H1 (cell line): ENCODE measurements around the gene TPD52L1. TPM values are rescaled to one million over a fixed set of nuclear protein-coding genes. Genes with fewer than 3 reads are reported as not detected.

Source experiments
- CTCF ChIA-PET: fragments of 300-600 bp; sonication (Branson Sonifier 250); formaldehyde crosslinking; loops from one replicate; lab custom pipeline; 2021; ENCODE audit not compliant: partially characterized antibody; lab: Charles Lee
- POLR2A ChIA-PET: fragments of 300-600 bp; sonication (Branson Sonifier 250); formaldehyde crosslinking; loops from one replicate; lab custom pipeline; 2021; ENCODE audit warnings: inconsistent platforms; ENCODE audit not compliant: partially characterized antibody; lab: Charles Lee
- DNase-seq, 2 experiments: peaks; one replicate each; pipeline versions ENCODE4 v3.0.0 to v3.0.0-alpha.2; 2010 to 2022; ENCODE audit warnings: low spot score in 2 of 2, low read depth in 1 of 2, mixed read lengths in 1 of 2
- FAIRE-seq: peaks from 2 replicates; lab custom pipeline; 2011; peaks lifted over from hg19 to GRCh38; lab: Jason Lieb, UNC
- H2AFZ ChIP-seq: 2 replicates; pipeline ENCODE4 v1.8.1; 2012; ENCODE audit warnings: low read length, inconsistent platforms
- H2AK5ac ChIP-seq: 2 replicates; pipeline ENCODE4 v1.6.1; 2013; ENCODE audit warnings: low read depth, low read length
- H2BK120ac ChIP-seq: replicated peaks from 2 replicates; pipeline ENCODE3; 2013; ENCODE audit warnings: low read depth, low read length, inconsistent platforms
- H2BK12ac ChIP-seq: 2 replicates; pipeline ENCODE4 v1.6.1; 2013; ENCODE audit warnings: low read depth, low read length
- H2BK15ac ChIP-seq: 2 replicates; pipeline ENCODE4 v1.6.1; 2013; ENCODE audit warnings: low read length
- H2BK20ac ChIP-seq: 2 replicates; pipeline ENCODE4 v1.6.1; 2013; ENCODE audit warnings: low read length
- H2BK5ac ChIP-seq: 2 replicates; pipeline ENCODE4 v1.6.1; 2013; ENCODE audit warnings: low read depth, low read length
- H3K14ac ChIP-seq: 2 replicates; pipeline ENCODE4 v1.6.1; 2013; ENCODE audit warnings: inconsistent platforms; ENCODE audit not compliant: insufficient read length
- H3K18ac ChIP-seq: 2 replicates; pipeline ENCODE4 v1.6.1; 2013; ENCODE audit warnings: low read length; ENCODE audit errors: extremely low read depth
- H3K23ac ChIP-seq: 2 replicates; pipeline ENCODE4 v1.6.1; 2013; ENCODE audit warnings: inconsistent platforms; ENCODE audit not compliant: insufficient read length
- H3K23me2 ChIP-seq: 2 replicates; pipeline ENCODE4 v1.6.1; 2013; ENCODE audit warnings: low read depth, low read length
- H3K27ac ChIP-seq: 2 replicates; pipeline ENCODE4 v1.6.1; 2011; ENCODE audit warnings: low read depth, low read length, inconsistent platforms
- H3K27me3 ChIP-seq, 4 experiments: replicated peaks in 1 of 4; 1 replicate in 1 of 4; 2 replicates in 3 of 4; pipeline versions ENCODE4 v1.6.1 to v1.8.1; 2011 to 2013; ENCODE audit warnings: low read length in 3 of 4, mild to moderate bottlenecking in 3 of 4, inconsistent platforms in 2 of 4, mixed read lengths in 2 of 4, moderate library complexity in 1 of 4; ENCODE audit not compliant: control insufficient read depth in 3 of 4, insufficient read depth in 3 of 4; ENCODE audit errors: extremely low read depth in 1 of 4
- H3K36me3 ChIP-seq, 4 experiments: 2 replicates each; pipeline versions ENCODE4 v1.6.1 to v1.8.1; 2011 to 2013; ENCODE audit warnings: mild to moderate bottlenecking in 4 of 4, low read length in 3 of 4, moderate library complexity in 2 of 4, control low read depth in 1 of 4, inconsistent platforms in 1 of 4; ENCODE audit not compliant: insufficient read depth in 4 of 4, control insufficient read depth in 2 of 4
- H3K4ac ChIP-seq: replicated peaks from 2 replicates; pipeline ENCODE3; 2013; ENCODE audit warnings: low read length, low read depth, mixed read lengths, inconsistent platforms; ENCODE audit not compliant: insufficient read length
- H3K4me1 ChIP-seq, 4 experiments: replicated peaks in 1 of 4; 1 replicate in 1 of 4; 2 replicates in 3 of 4; pipeline versions ENCODE4 v1.6.1 to v1.8.1; 2011 to 2013; ENCODE audit warnings: low read length in 3 of 4, inconsistent platforms in 2 of 4, mixed read lengths in 1 of 4; ENCODE audit not compliant: insufficient read depth in 4 of 4, control insufficient read depth in 3 of 4
- H3K4me2 ChIP-seq, 2 experiments: 2 replicates each; pipeline versions ENCODE4 v1.6.1 to v1.8.1; 2011 to 2013; ENCODE audit warnings: low read depth in 2 of 2, low read length in 2 of 2, control low read depth in 1 of 2, inconsistent platforms in 1 of 2, mild to moderate bottlenecking in 1 of 2; ENCODE audit not compliant: insufficient read depth in 1 of 2
- H3K4me3 ChIP-seq, 4 experiments: fragments of 200-600, 300-600 bp in 1 of 4; sonication (generic), shearing (Covaris generic), sonication (Bioruptor Twin) in 1 of 4; 2 replicates each; pipeline versions ENCODE4 v1.5.1 to v1.8.1; 2011 to 2016; ENCODE audit warnings: low read length in 4 of 4, low read depth in 3 of 4, control low read depth in 2 of 4, inconsistent platforms in 2 of 4, mild to moderate bottlenecking in 2 of 4, mixed read lengths in 1 of 4, moderate library complexity in 1 of 4; ENCODE audit not compliant: insufficient read depth in 2 of 4; ENCODE audit errors: extremely low read depth in 1 of 4
- H3K56ac ChIP-seq: replicated peaks from 2 replicates; pipeline ENCODE3; 2013; ENCODE audit warnings: low read depth, mild to moderate bottlenecking, mixed read lengths, low read length, inconsistent platforms; ENCODE audit not compliant: insufficient read length
- H3K79me1 ChIP-seq: 2 replicates; pipeline ENCODE4 v1.6.1; 2013; ENCODE audit warnings: low read depth, low read length, control low read depth
- H3K79me2 ChIP-seq, 2 experiments: 2 replicates each; pipeline versions ENCODE4 v1.6.1 to v1.8.1; 2012 to 2013; ENCODE audit warnings: low read length in 2 of 2, mild to moderate bottlenecking in 2 of 2, inconsistent platforms in 1 of 2; ENCODE audit not compliant: insufficient read depth in 2 of 2, control insufficient read depth in 1 of 2
- H3K9ac ChIP-seq, 4 experiments: replicated peaks in 1 of 4; 1 replicate in 1 of 4; 2 replicates in 3 of 4; pipeline versions ENCODE4 v1.6.1 to v1.8.1; 2011 to 2013; ENCODE audit warnings: low read depth in 3 of 4, low read length in 3 of 4, control low read depth in 2 of 4, mild to moderate bottlenecking in 2 of 4, moderate library complexity in 2 of 4, inconsistent platforms in 1 of 4; ENCODE audit errors: extremely low read depth in 1 of 4
- H3K9me3 ChIP-seq, 2 experiments: 2 replicates each; pipeline versions ENCODE4 v1.6.1 to v1.8.1; 2012 to 2013; ENCODE audit warnings: mild to moderate bottlenecking in 2 of 2, moderate library complexity in 2 of 2, control low read depth in 1 of 2, inconsistent platforms in 1 of 2, low read depth in 1 of 2, low read length in 1 of 2, mixed read lengths in 1 of 2; ENCODE audit not compliant: insufficient read depth in 2 of 2
- H4K20me1 ChIP-seq, 2 experiments: replicated peaks in 1 of 2; 2 replicates each; pipeline versions ENCODE3 to v1.8.1; 2011 to 2013; ENCODE audit warnings: inconsistent platforms in 2 of 2, low read length in 2 of 2, mild to moderate bottlenecking in 1 of 2; ENCODE audit not compliant: insufficient read depth in 2 of 2, control insufficient read depth in 1 of 2
- H4K5ac ChIP-seq: 2 replicates; pipeline ENCODE4 v1.6.1; 2013; ENCODE audit warnings: low read length, low read depth, mixed read lengths, inconsistent platforms; ENCODE audit not compliant: insufficient read length
- H4K8ac ChIP-seq: 2 replicates; pipeline ENCODE4 v1.8.0; 2013; ENCODE audit warnings: mild to moderate bottlenecking, moderate library complexity, low read length, inconsistent platforms; ENCODE audit not compliant: insufficient read depth; ENCODE audit errors: extremely low read depth
- H4K91ac ChIP-seq: replicated peaks from 2 replicates; pipeline ENCODE3; 2013; ENCODE audit warnings: low read length, mixed read lengths, inconsistent platforms; ENCODE audit not compliant: insufficient read length
- BCL11A ChIP-seq, 2 experiments: IDR thresholded peaks; one replicate each; pipeline ENCODE4 v1.6.1; 2011; ENCODE audit warnings: low read depth in 2 of 2, low read length in 2 of 2, mild to moderate bottlenecking in 2 of 2
- CREB1 ChIP-seq: IDR thresholded peaks from 2 replicates; pipeline ENCODE4 v1.6.1; 2012; ENCODE audit warnings: inconsistent platforms
- SIN3A ChIP-seq, 2 experiments: IDR thresholded peaks in 1 of 2; conservative IDR thresholded peaks in 1 of 2; 2 replicates each; pipeline ENCODE4 v1.6.1; 2011 to 2012; ENCODE audit warnings: low read length in 2 of 2, improper control_type of control experiment in 1 of 2, low read depth in 1 of 2, mild to moderate bottlenecking in 1 of 2
- TAF7 ChIP-seq: optimal IDR thresholded peaks from 2 replicates; pipeline ENCODE3; 2011; ENCODE audit warnings: low read depth, mild to moderate bottlenecking, inconsistent platforms, low read length, moderate library complexity, borderline replicate concordance
- TCF12 ChIP-seq: IDR thresholded peaks from 2 replicates; pipeline ENCODE4 v1.6.1; 2011; ENCODE audit warnings: low read depth, mild to moderate bottlenecking, low read length
- TEAD4 ChIP-seq: IDR thresholded peaks from 2 replicates; pipeline ENCODE4 v1.6.1; 2012; ENCODE audit warnings: low read depth, low read length, inconsistent platforms, mixed read lengths
- whole genome bisulfite sequencing, 2 experiments: shearing (Covaris generic) in 1 of 2; methylation state at CpG; one replicate each; pipeline versions ENCODE4 v1.1.6 to v1.1.7; 2013 to 2015; ENCODE audit warnings: low lambda C conversion rate in 2 of 2, mixed read lengths in 2 of 2, inconsistent platforms in 1 of 2, low coverage in 1 of 2, missing lambda C conversion rate in 1 of 2; ENCODE audit not compliant: insufficient replicate concordance in 2 of 2, insufficient coverage in 1 of 2, insufficient read length in 1 of 2; ENCODE audit errors: extremely low coverage in 1 of 2, missing lambda C conversion rate in 1 of 2; 5-methylcytosine and 5-hydroxymethylcytosine counted together
- polyA plus RNA-seq, 7 experiments: library from polyadenylated mRNA; depleted of rRNA in 3 of 7; stranded (reverse) in 5 of 7; unstranded in 2 of 7; fragments of >200 nt in 5 of 7; fragments of 200-250 nt in 2 of 7; gene quantifications; 1 replicate in 5 of 7; 2 replicates in 1 of 7; 4 replicates in 1 of 7; pipeline versions ENCODE4 v1.2.1 to v1.2.3, GENCODE V29; 2011 to 2013; ENCODE audit warnings: missing spikeins in 2 of 7, mixed read lengths in 2 of 7
- total RNA-seq: library from RNA; stranded (reverse); fragmentation: NEBNext Ultra II Directional; extraction: Animal tissue kit (Norgen Biotek cat#: 25700); gene quantifications from 2 replicates; pipeline ENCODE4 v1.2.1, GENCODE V29; 2021

Gene TPD52L1
- total and polyA plus RNA-seq, 2 of the 8 experiments (the other 6 are each of a cell fraction or from before 2014, with no cell fraction given), result 7.4 to 14.2 TPM

- no peak overlapping the region for H3K27ac ChIP-seq
- no peaks in the 10 kb centered on the region for H3K79me1 ChIP-seq
- H4K5ac ChIP-seq, result no peak overlapping the region
- ChIA-PET POLR2A (no interaction called here), CTCF (interaction anchor here (0.8 kb wide), 1 partner anchor 758 kb away, joined by 3 read pairs; no protein-coding TSS in a partner anchor)
- no peak for DNase-seq
- no peak overlapping the region for H2AK5ac ChIP-seq
- no peak overlapping the region for H3K4me2 ChIP-seq
- H3K23ac ChIP-seq, result no peak overlapping the region
- no peaks in the 10 kb centered on the region for H3K79me2 ChIP-seq
- 82% methylated on average over 1 of the region's 1 CpG; no CpG with 5 or more reads in 1 of the 2 experiments for WGBS, 2 experiments
- no peaks in the 10 kb centered on the region for H3K23me2 ChIP-seq
- H2AFZ ChIP-seq, result no peak overlapping the region
- H4K20me1 ChIP-seq, result no peaks in the 10 kb centered on the region
- no peak for TF ChIP-seq TAF7
- TF ChIP-seq TCF12, result no peak
- TF ChIP-seq TEAD4, result no peak
- no peak for TF ChIP-seq BCL11A (IDR thresholded peaks at IDR 0.05; ENCODE audit: low read depth in 2 of 2, low read length in 2 of 2)
- TF ChIP-seq CREB1, result no peak
- TF ChIP-seq SIN3A (conservative IDR thresholded peaks at IDR 0.05 in 1 of 2, IDR thresholded peaks at IDR 0.05 in 1 of 2; ENCODE audit: low read depth in 1 of 2, low read length in 2 of 2), result no peak
- H2BK120ac ChIP-seq, result no peak overlapping the region
- H3K27me3 ChIP-seq, result no peaks in the 10 kb centered on the region
- no peak overlapping the region for H3K4me3 ChIP-seq
- no peak overlapping the region for H3K18ac ChIP-seq
- no peak overlapping the region for H3K9ac ChIP-seq
- H3K56ac ChIP-seq, result no peak overlapping the region
- no peak for FAIRE-seq
- H2BK15ac ChIP-seq, result no peak overlapping the region
- no peak overlapping the region for H2BK12ac ChIP-seq
- H3K36me3 ChIP-seq, result no peaks in the 10 kb centered on the region
- H3K9me3 ChIP-seq, result peaks cover 0 to 7% of the 10 kb centered on the region in 2 experiments; a peak in 1 of 4 replicates
- no peak overlapping the region for H4K8ac ChIP-seq
- H2BK5ac ChIP-seq, result no peak overlapping the region
- H3K4ac ChIP-seq, result no peak overlapping the region
- no peak overlapping the region for H2BK20ac ChIP-seq
- no peak overlapping the region for H3K14ac ChIP-seq
- no peak overlapping the region for H4K91ac ChIP-seq
- peaks cover 0 to 9% (median 0%) of the 10 kb centered on the region in 4 experiments; a peak in 1 of 7 replicates for H3K4me1 ChIP-seq
These were observed 31.7 kb upstream of the TPD52L1 start for GRCh38 chr6:125121894-125122293.
